HG02623 (cell line): ENCODE data around the gene JAK1.

ENCODE experiments used
- ATAC-seq: cut with Tn5 transposase; IDR thresholded peaks from one replicate; pipeline ENCODE4 v1.9.1; 2021; ENCODE audit warnings: moderate library complexity; ENCODE audit not compliant: unreplicated experiment

The JAK1 gene

GRCh38 chr1:64873576-64873975, 92.8 kb downstream of the JAK1 start:
- ATAC-seq: no peak

GRCh38 chr1:64872067-64872466, 94.3 kb downstream of the JAK1 start:
- ATAC-seq: no peak

- no peak for ATAC-seq
Measured at GRCh38 chr1:64871256-64871655, 95.1 kb downstream of the JAK1 start.

- no peak for ATAC-seq
Measured at GRCh38 chr1:64867266-64867665, 99.1 kb downstream of the JAK1 start.

GRCh38 chr1:64866689-64867088, 99.7 kb downstream of the JAK1 start:
- ATAC-seq: no peak

- no peak for ATAC-seq
Measured at GRCh38 chr1:64865105-64865757, 101.1 kb downstream of the JAK1 start.

- ATAC-seq: peak; percentile 99
Measured at GRCh38 chr1:64864018-64864940, 102.1 kb downstream of the JAK1 start.

- no peak for ATAC-seq
Measured at GRCh38 chr1:64861611-64862010, 104.7 kb downstream of the JAK1 start.

- ATAC-seq: no peak
Measured at GRCh38 chr1:64857347-64857746, 109.0 kb downstream of the JAK1 start.

GRCh38 chr1:64856553-64856952, 109.8 kb downstream of the JAK1 start:
- ATAC-seq: no peak

GRCh38 chr1:64855557-64855956, 110.8 kb downstream of the JAK1 start:
- ATAC-seq: no peak

GRCh38 chr1:64854674-64855073, 111.7 kb downstream of the JAK1 start:
- ATAC-seq: no peak

- no peak for ATAC-seq
Measured at GRCh38 chr1:64851664-64852063, 114.7 kb downstream of the JAK1 start.

- no peak for ATAC-seq
Measured at GRCh38 chr1:64850846-64851245, 115.5 kb downstream of the JAK1 start.

GRCh38 chr1:64849942-64850341, 116.4 kb downstream of the JAK1 start:
- ATAC-seq: no peak

- no peak for ATAC-seq
Measured at GRCh38 chr1:64848803-64849202, 117.5 kb downstream of the JAK1 start.

- no peak for ATAC-seq
Measured at GRCh38 chr1:64848136-64848535, 118.2 kb downstream of the JAK1 start.

- no peak for ATAC-seq
Measured at GRCh38 chr1:64847666-64848065, 118.7 kb downstream of the JAK1 start.

- ATAC-seq: no peak
Measured at GRCh38 chr1:64846573-64847430, 119.5 kb downstream of the JAK1 start.

GRCh38 chr1:64845831-64846425, 120.4 kb downstream of the JAK1 start:
- no peak for ATAC-seq

GRCh38 chr1:64844609-64845008, 121.7 kb downstream of the JAK1 start:
- ATAC-seq: no peak
